HCEC 1CT (cell line): ENCODE data around the gene TNNC1.
A peak's percentile ranks its signal among the peaks of the same experiment; 100 is the strongest.

ENCODE experiments used
- DNase-seq: peaks from one replicate; pipeline ENCODE4 v3.0.0-alpha.2; 2017

The TNNC1 gene

DNA sequence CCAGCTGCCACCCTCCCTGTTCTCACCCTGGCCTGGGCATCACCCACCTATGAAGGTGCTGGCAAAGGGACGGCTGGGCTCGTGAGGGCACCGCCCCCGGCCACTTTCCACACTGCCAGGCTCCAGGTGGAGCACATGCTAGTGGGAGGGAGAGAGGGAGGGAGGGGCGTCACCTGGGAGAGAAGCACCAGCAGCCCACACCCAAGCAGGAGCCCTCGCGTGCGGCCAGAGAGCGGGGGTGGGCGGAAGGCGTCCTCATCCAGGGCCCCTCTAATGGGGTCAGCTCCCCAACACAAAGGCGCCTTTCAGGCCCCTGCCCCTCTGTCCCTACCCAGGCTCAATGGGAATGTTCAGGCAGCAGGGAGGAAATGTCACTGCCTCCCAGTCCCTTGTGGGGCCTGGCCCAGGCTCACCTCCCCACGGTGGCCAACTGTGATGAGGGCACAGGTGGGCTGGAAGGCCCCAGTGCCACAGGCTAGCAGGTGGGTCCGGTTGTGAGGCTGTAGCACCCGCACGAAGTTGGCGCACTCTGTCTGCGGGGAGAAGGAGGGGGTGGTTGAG is 12.0 kb downstream of the TNNC1 start:
- DNase-seq, result no peak

DNA sequence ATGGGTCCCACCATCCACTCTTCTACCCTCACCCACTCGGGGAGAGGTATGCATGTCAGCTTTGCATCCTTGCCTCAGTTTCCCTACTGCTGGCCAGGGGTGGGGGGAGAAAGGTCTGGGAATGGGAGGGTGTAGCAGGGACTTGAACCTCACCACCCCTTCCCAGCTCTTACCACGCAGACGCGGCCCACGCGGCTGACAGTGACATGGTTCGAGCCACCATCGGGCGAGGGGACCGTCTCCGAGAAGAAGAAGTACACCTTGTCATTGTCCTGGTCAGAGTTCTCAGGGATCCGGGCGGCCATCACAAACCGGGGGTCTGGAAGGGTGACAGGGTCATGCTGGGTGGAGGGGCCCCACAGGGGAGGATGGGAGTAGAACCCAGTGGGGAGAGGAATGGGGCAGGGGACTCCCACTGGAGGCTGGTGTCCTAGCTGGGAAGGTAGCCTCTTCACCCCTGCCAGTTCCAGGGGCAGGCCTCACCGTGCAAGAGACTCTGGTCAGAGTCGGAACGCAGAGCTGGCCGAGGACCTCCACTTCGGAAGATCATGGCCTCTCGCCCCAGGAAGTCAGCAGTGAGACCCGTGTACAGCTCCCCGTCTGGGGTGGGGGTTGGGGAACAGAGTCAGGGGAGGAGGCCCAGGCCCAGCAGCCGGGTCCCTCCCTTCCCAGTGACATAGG is 12.6 kb downstream of the TNNC1 start:
- DNase-seq, result no peak

DNA sequence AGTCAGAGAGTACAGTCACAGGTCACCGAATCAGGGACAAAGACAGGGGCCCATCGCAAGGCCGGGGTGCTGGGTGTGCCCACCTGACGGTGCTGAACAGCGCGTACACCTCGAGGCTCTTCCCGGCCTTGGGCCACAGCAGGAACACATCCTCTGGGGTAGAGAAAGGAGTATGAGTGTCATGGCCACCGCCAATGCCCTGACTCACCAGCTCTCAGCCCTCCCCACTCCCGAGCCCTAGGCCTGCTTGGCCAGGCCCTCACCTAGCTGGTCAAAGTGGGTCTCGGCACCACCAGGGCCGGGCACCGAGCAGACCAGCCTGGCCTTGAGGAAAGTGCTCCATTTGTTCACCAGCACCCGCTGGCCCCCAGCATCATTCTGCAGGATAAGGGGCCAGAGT is 13.2 kb downstream of the TNNC1 start:
- no peak for DNase-seq

DNA sequence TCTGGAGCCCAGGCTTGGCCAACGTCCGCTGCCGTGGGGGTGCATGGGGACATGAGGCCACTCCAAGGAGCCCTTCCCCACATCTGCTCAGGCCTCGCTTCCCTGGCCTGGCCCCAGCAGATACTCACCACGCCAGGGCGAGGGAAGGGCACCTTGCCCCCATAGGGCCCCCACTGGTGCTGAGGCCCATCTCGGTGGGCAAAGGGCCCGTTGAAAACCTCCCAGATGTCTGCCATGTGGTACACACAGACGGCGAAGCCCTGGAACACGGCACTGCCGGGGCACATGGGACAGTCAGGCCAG is 13.6 kb downstream of the TNNC1 start:
- no peak for DNase-seq

DNA sequence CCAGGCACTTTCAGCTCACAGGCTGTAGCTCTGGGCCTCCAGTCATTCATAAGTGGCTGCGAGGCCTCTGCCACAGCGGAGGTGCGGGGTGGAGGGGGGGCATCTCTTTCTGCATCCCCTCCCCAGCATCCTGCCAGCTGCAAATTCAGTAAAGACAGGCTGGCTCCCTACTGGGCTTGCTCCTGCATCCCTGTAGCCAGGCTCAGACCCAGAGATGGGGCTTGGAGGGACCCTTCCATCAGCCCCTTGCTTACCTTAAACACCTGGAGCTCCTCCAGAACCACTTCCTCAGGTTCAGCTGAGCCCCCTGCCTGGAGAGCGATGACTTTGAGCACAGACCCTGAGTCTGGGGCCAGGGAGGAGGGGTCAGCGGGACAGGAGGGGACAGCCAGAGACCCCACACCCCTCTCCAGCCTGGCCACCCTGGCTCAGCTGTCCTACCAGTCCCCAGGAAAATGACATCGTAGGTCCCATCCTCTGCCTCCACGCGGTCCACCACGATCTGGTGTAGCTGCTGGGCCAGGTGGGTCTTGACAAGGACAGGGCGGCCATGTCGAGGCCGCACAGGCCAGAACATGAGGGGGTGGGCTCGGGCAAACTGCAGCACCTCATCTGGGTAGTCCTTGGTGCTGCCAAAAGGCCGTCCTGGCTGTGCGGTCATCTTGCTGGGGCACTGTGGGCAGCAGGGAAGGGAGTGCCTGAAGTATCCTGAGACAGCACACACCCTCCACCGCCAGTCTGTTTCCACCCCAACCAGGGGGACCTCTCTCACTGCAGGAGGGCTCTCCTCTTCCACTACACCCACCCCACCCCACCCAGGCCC is 14.2 kb downstream of the TNNC1 start:
- DNase-seq, result no peak

DNA sequence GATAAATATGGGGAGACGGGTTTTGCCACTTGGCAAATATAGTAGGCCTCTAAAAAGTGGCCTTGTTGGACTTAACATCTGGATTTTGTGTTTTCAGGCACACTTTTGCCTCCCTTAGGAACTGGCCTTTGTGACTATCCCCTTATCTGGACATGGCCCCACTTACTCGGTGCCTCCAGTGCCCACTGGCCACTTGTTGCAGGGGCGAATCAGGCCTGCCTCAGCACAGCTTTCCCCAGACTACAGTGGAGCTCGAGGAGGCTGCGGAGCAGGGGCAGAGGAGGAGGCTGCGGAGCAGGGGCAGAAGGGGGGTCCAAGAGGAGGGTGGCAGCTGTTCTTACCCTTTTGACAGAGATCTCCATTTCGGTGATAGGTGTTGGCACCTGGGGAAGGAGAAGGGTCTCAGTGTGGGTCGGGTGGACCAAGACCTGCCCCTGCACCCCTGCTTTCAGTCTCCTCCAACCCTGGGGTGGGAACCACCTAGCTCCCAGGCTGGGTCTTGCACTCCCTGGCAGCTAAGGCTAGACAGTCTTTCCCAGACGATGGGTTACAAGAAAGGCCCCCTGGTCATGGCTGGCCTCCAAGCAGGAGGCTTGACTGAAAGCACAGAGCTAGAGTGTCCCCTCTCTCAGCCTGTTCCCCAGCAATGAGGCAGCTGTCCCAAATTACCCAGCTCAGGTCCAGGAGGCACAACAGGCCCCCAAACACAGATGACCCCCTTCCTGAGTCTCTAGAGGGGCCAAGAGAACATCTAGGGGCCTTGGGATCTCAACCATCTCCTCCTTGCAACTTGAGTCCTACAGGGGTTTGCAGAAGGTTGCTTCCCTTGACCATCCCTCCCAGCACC is 15.0 kb downstream of the TNNC1 start:
- no peak for DNase-seq

DNA sequence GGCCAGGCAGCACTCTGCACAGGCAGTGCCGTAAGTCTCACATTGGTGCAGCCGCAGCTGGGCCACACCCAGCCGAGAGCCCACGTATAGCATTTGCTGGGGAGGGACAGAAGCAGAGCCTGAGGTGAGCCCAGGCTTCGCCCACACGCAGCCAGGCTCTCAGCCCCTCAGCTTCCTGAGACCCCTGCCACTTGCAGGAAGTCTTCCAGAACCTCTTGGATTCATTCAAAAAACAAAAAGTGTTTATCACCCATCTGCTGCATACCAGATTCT is 15.8 kb downstream of the TNNC1 start:
- DNase-seq, result no peak

DNA sequence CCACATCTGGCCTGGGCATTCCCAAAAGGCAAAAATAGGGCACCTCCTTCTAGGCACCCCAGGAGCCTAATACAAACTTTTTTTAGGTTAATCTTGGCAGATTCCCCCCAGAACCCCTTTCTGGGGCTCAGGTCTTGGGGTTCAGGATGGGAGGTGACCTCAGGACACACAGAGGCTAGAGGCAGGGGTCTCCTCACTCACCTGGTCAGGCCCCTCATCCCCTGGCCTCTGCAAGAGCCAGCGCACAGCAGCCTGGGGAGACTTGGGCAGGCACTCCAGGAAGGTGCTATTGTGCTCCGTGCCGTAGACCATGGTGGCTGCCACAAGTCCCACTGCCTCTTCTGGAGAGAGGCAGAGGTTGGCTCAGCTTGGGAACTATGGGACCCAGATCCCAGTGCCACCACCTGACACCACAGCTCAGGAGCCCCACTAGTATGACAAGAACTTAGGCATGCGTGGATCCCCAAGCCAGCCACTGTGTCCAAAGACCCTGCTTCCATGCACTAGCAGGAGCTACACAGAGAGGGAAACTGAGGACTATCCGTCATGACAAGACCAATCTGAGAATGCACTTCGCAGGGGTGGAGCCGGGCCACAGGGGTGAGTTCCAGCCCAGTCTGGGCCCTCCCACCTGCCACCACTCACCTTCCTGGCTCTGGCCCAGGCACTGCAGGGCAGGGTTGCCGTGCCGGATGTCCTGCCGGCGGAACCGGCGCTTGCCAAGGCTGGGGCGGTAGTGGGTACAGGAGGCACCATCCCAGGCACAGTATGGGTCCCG is 16.3 kb downstream of the TNNC1 start:
- DNase-seq, result no peak

DNA sequence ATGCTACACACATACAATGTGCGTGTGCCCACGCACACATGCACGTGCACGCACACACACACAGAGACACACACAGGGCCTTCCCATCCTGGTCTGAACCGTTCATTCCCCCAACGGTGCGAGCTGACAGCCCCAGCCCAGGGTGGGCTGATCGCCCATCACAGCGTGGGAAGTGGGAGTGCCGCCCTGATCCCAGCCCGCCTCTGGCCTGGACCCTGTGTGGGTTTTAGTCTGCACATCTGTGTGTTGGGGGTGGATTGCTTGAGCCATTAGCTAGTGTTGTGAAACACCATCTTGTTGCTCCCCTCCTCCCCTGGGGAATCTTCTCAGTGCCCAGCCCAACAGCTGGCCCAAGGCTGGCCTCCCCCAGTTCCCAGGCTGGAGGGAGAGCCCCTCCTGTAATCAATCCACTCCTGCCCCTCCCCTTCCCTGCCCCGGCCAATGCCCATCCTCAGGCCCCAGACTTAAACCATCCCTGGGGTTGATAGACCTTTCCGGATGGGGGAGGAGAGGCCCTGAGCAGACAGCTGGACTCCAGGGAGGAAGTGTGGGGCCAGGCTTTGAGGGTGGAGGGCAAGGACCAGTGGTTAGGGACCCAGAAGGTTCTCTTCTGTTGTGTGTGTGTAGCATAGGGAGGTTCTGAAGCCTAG is 17.2 kb downstream of the TNNC1 start:
- DNase-seq, result peak; percentile 22

DNA sequence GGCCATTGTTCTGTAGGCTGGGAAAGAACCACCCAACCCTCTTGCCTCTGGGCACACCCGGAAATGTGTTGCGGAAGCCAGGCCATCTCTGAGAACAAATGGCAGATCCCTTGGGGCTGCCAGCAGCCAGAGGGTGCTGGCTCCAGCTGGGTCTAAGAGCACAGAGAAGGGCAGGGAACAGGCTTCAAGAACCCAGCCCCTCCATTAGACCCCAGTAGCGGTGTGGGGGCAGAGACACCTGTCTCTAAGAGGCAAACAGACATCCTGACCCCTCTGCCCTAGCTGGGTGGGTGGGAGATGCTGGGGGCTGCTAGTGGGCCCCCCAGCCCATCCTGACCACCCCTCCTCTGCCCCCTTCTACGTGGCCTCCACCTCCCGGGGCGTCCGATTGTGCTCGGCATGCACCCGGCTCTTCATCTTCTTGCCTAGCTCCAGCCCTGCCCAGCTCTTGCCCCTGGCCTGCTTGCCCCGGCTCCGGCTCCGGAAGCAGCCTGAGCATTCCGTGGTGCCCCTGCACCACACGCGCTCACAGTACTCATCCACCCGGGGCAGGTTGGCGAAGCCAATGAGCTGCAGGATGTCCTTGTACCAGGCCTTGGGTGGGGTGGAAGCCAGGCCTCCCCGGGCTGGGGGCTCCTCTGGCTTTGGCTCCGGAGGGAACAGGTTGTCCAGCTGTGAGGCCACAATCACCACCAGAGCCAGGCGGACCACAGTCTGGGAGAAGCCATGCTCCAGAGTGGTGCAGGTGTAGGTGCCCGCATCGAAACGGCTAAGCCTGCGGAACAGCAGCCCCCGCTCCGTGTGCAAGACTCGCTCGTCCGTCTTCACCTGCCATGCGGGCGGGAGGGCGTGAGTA is 18.4 kb downstream of the TNNC1 start:
- no peak for DNase-seq

DNA sequence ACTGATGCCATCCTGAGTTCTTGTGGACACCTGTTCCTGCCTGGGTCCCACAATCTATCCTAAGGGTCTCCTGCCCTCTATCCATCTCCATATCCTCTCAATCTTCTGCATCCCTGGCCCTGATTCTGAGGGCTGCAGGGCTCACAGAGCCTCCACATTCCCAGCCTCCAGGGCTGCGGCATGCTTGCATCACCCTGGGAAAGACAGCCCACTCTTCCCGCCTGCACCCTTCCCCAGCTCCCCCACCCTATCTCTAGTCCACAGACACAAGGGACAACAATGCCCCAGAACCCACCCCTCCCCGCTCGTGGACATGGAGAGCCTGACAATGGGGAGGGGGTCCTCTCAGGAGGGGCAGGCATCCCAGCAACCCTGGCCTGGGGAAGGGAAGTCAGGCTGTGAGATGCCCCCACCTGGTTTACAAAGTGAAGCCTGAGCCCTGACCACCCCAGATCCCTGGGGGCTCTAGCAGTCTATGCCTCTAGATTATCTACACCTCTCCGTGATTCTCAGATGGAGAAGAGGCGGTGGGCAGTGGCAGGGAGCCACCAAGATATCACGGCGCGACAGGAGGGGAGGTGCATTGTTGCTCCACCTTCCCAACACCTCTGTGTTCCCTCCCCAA is 19.2 kb downstream of the TNNC1 start:
- DNase-seq, result no peak

DNA sequence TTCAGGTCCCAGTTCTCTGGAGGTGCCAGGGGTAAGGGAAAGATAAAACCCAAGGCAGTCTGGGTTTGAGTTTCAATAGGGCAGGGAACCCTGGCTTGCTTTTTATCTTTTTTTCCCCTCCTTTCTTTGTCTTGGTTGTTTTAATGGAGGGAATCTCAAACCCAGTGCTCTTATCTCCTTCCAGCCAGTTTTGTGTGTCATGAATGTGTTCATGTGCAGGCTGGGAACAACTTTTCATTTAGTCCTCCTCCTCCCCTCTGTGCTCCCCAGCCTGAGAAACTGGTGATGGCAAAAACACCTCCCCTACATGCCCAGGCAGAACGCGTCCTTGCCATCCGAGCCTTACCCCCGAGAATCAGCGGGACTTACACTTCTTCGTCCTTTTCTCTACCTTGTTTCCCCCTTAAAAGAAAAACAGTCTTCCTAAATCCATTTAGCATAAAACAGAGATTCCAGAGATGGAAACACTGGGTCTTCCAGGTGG is 19.8 kb downstream of the TNNC1 start:
- no peak for DNase-seq

DNA sequence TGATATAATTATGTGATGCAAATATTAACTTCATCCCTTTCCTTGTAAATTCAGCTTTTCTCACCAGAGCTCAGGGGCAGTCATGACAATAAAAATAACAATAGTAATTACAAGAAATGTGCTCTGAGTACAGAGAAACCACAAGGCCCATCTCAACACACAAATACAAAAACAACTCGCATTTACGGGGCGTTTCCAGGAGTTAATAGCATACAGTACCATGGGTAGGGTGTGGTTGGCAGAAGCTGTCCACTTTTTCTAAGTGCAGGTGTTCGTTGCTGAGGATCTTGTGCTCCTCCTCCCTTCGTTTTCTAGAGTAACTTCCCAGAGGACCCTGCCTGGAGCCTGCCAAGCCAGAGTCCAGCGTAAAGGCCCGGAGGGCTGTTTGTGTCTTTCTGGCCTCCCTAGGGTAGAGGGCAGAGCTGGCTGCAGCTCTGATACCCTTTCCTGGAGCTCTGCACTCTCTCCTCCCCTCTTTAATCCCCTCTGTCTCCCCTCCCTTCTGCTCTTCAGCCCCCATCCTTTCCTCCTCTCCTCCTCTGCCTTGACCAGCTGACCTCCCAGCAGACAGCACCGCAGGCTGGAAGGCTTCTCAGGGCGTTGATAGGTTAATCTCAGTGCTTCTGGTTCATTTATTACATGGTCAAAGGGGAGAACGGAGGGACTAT is 20.4 kb downstream of the TNNC1 start:
- no peak for DNase-seq

DNA sequence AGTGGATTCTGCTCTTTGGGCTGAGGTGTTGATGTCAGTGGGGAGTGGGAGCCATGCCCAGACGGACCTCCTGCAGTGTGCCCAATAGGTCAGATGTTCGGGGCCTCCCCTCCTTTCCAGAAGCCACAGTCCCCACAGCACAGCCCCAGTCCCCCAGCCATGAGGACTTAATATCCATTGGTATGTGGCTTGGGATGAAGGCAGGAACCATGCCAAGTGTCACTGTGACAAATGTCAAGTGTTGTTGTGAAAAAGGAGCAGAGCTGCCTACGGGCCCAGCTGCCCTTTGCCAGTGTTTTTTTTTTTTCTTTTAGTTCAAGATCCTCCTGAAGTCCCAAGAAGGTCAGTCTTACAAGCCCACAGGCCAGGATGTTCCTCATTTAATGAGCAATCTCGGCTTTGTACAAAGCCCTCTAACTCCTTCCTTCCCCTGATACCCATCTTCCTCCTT is 21.1 kb downstream of the TNNC1 start:
- no peak for DNase-seq

DNA sequence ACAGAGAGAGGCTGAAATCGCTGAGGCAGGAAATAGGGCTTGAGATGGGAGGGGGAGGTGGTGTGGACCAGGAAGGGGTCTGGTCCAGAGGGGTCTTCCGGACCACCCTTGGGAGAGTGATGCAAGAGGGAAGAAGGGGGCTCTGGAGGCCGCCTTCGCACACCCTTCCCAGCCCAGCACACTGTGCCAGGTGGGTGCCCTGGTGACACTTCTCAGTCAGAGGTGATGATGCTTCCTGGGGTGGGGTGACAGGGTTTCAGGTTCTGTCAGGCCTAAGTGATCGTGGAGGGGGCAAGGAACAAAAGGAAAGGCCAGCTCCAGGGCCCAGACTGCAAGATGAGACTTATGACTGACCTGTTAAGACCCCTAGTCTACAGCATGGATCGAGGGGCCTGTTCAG is 21.6 kb downstream of the TNNC1 start:
- no peak for DNase-seq

DNA sequence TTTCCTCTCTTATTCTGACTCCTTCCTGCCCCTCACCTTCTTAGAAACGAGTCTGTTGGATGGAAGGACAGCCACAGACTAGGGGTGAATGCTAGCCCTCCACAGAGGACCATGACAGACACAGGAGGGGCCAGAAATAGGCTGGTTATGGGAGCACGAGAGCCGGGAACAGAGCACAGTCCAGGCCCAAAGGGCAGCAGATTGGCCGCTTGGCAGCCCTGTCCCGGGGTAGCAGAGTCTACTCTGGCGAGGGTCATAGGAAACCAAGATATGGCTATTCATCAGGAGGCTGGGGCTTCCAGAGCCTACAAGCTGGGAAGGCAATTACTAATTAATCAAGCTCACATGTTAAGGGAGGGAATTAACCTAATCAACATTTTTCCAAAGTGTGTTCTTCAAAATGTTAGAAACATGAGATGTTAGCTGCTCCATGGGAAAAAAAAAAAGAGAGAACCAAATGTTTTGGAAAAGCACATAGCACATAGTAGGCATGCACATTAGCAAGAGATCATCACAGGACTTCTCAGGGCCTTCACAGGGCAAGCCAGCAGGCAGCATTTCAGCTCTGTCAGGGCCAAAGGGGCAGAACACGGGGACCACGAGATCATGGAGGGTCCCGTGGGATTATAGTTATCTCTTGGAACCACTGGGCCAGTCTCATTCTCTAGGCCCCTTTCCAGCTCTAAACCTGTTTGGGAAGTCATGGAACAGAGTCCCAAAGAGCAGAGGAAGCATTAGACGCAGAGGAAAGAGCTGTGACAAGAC is 22.2 kb downstream of the TNNC1 start:
- no peak for DNase-seq

DNA sequence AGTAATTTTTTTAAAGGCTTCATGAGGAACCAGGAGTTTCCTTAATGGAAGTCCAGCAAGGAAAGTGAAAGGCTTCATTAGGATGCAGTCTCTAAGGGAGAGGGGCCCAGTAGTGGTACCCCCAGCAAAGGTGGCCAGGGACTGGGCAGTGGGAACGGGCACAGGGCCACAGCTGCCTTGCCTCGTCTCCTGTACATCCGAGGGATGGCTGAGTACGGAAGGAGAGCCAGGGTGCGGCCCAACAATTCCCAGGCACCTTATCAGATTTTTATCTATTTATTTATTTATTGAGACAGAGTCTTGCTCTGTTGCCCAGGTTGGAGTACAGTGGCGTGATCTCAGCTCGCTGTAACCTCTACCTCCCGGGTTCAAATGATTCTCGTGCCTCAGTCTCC is 23.4 kb downstream of the TNNC1 start:
- DNase-seq, result no peak

DNA sequence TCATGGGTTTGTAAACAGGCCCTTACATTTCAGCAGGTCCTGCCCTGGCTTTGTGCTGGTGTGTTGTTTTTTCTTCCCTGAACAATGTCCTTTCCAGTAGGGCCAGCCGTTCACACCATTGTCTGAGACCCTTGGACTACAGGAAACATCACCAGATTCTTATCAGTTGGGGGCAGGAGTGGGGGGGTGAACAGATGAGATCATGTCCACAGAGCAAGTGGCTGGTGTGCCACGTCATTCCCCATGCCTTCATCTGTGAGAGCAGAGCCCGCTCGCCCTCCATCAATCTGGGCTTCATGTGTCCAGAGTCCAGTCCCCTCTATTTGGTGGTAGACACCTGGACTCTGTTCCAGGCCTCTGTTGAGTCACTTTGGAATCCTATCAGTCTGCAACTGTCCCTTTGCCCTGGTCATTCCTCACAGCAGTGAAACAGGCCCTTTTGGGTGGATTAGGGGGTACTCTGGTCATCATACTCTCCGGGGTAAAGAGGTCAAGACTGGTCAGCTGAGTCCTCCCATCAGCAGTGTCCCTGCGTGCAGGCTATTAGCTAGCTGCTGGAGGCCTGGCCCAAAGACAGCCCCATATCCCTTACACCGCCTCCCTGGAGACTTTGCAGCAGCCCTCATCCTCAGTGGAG is 23.9 kb downstream of the TNNC1 start:
- DNase-seq, result no peak

DNA sequence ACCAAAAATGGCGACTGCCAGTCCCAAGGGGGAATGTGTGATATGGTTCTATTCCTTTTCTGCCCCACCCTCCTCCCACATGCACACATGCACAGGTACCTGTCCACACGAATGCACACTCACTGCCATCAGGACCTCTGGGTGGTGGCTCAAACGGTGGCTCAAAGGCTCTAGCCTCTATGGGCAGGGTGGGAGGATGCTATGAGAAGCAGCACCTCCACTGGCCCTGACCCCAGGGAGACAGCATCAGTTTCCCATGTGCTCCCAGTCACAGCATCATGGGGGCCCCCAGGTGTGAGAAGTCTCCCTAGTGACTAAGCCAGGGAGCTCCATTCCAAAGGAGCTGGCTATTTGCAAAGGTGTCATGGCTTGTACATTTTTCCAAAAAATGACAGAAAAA is 24.8 kb downstream of the TNNC1 start:
- no peak for DNase-seq
